GM19099 (cell line): ENCODE data around the gene GRM3.

Experiments used
- POLR2A ChIP-seq: IDR thresholded peaks from 3 replicates; pipeline ENCODE4 v1.6.1; 2011; ENCODE audit warnings: low read depth; ENCODE audit not compliant: insufficient read length; ENCODE audit errors: extremely low read depth

Gene GRM3

GRCh38 chr7:86643561-86644281 lies at the start of gene GRM3:
Gene GRM3, plus strand, starts transcription at chr7:86643909. Its CDS starts 121,237 bp downstream, at chr7:86765146.
- no peak for TF ChIP-seq POLR2A

- no peak for TF ChIP-seq POLR2A
Observed at GRCh38 chr7:86598311-86598710, 45.4 kb upstream of the GRM3 start.

DNA sequence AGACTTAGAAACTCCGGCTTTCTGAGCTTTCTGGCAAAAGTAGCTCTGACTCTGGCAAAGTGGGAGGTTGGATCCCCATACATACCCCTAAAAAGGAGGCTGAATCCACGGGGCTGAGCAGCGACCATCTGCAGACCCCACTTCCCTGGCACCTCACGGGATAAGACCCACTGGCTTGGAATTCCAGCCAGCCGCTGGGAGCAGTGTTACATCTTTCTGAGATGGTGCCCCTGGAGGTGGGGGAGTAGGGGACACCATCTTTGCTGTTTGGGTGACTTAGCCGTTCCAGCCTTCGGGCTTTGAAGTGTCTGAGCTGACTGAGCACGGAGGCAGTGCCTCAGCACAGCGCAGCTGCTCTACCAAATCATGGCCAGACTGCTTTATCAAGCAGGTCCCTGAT lies 45.0 kb upstream of the GRM3 start:
- TF ChIP-seq POLR2A, result no peak

- no peak for TF ChIP-seq POLR2A
Observed at GRCh38 chr7:86600506-86601290, 43.0 kb upstream of the GRM3 start.

GRCh38 chr7:86644282-86645224 lies 844 bp downstream of the GRM3 start:
- TF ChIP-seq POLR2A, result no peak

DNA sequence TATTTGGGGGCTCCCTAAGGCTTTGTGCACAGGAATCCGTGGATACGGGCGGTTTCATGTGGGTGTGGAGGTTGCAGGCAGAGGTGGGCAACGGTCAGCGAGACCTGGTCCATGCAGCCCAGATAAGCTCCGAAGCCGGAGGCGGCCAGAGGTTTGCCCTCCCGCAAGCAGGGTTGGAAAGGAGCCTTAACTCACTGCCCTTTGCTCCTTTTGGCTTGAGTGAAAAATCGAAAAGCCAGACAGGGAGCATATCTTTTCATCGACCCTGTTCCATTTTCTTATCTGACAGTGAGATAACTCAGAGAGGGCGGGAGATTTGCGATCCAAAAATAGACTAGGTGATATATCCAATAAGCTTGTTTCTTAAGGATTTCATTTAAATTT lies 1.5 kb downstream of the GRM3 start:
- TF ChIP-seq POLR2A, result no peak

DNA sequence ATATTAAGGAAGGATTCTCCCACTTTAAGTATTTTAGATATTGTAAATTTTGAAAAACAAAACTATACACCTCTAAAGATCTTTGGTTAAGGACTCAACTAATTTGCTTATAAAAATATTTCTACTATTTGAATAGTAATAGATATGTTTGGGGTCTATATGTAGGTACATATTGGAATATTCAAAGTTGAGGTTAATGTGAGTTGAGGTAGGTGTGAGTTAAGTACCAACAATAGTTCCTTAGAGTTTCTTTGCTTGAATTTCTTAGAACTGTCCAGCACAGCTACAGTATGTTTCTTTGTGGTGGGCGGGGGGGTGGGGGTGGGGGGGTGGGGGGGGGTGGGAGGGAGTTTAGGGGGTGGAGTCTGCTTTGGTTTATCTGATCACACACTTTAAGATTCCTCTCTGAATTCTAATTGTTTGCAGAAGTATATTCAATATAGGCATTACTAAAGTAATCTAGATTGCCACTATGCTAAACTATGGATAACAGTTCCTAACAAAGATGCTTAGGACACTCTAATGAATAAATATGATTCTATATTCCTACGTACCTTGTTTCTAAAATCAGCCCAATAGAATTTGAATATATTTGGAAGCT lies 2.1 kb downstream of the GRM3 start:
- TF ChIP-seq POLR2A, result no peak

DNA sequence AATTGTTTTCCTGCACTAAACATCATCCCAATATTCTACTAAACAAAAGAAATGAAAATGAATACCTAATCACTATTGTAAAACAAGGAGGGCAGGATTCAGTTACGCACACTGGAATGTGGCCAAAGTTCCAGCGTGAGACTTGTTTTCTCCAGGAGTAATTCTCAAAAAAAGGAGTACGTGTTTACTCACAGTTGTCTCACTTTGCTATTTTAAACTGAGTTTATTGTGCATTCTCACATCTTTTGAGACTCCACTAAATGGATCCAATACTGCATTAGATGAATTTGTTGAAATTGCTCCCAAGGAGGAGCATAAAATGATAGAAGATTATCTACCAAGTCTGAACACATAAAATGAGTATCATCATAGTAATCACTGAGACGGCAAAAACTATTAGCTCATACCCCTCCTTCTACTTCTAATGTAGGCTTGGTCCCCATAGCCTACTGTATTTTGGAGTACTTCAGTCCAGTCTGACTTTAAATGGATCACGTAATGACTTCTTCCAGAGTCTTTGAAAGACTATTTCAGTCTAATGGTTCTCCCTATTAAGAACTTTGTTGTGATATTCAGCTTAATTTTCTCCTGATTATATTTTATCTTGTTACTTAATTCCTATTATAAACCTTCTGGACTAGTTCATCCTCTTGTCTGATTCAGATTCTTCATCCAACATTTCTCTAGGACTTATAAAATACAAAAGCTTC lies 3.8 kb downstream of the GRM3 start:
- no peak for TF ChIP-seq POLR2A

GRCh38 chr7:86648169-86648568 lies 4.5 kb downstream of the GRM3 start:
- no peak for TF ChIP-seq POLR2A

GRCh38 chr7:86653919-86654659 lies 10.4 kb downstream of the GRM3 start:
- no peak for TF ChIP-seq POLR2A

DNA sequence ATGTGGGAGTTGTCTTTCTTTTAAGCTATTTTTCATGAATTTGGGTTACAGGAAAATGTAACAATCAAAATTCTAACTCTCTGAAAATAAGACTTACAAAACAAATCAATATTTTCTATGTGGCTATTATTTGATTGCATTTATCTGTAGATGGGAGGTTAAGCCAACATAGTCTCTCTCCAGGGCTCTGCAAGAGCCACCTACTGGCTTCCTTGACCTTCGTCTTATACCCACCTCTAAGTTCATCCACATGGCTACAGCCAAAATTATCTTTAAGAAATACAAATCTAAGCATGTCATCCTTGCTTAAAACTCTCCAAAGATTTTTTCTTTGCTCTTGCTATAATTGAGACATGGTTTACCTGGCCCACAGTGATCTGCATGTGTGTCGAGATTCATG lies 14.2 kb downstream of the GRM3 start:
- no peak for TF ChIP-seq POLR2A

DNA sequence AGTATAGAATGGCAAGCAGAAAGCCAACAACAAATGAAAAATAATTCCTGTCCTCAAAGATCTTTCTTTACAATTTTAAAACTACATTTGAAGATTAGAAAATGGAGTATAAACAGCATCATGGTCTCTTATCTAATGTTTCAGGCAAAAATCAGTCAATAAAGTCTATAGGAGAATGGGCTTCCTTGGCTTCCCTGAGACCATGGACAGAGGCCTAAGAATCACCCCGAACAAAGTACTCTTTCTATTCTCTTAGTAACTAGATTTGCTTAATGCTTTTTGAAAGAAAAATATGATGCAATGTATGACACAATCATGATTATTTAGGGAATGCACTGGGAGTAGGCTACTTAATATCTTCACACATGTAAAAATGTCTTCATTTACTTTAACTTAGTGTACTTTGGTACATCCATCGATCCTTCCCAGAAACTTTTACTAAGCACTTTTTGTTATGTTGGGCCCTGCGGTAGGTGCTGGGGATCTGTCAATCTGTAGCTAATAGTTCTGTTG lies 17.3 kb downstream of the GRM3 start:
- no peak for TF ChIP-seq POLR2A

DNA sequence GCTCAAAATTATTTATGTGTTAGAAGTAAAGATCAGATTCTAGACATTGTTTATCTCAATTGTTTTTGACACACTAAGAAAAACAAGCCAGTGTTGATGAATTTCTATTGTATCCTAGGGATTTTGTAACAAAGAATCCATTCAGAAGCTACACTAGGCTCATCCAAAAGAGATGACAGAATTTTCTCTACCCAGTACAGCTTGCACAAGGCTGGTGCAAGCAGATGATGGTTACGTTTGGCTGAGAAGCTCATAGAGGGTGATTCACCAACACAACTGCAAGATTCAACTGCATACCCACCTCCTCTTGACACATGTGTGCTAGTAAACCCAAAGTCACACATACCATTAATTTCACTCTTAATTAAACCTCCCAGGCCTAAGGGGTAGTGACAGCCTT lies 20.8 kb downstream of the GRM3 start:
- no peak for TF ChIP-seq POLR2A
